Muscle layer of duodenum (tissue), 2 donors: Measurements from ENCODE around the gene MYMX.
"Not testable (repeated sequence)": the region's sequence is repeated elsewhere in the genome, so short reads cannot be mapped to it uniquely, and the experiment has no call there.

Source experiments
- H3K27ac ChIP-seq: one replicate; pipeline ENCODE4 v1.7.0; 2013; ENCODE audit warnings: mild to moderate bottlenecking, low read length
- H3K27me3 ChIP-seq: one replicate; pipeline ENCODE4 v1.7.0; 2013; ENCODE audit warnings: low read depth, mild to moderate bottlenecking, control low read depth, low read length
- H3K36me3 ChIP-seq, 2 donors: one replicate each; pipeline ENCODE4 v1.7.0; 2013; ENCODE audit warnings: low read length in 2 of 2, control low read depth in 1 of 2, mild to moderate bottlenecking in 1 of 2; ENCODE audit not compliant: insufficient read depth in 2 of 2, control insufficient read depth in 1 of 2
- H3K4me1 ChIP-seq, 2 donors: one replicate each; pipeline ENCODE4 v1.7.0; 2013; ENCODE audit warnings: low read length in 2 of 2, mild to moderate bottlenecking in 2 of 2, control low read depth in 1 of 2, moderate library complexity in 1 of 2; ENCODE audit not compliant: insufficient read depth in 2 of 2, control insufficient read depth in 1 of 2
- H3K4me3 ChIP-seq, 2 donors: one replicate each; pipeline ENCODE4 v1.7.0; 2013; ENCODE audit warnings: low read length in 2 of 2, low read depth in 1 of 2, mild to moderate bottlenecking in 1 of 2
- H3K9me3 ChIP-seq, 2 donors: one replicate each; pipeline ENCODE4 v1.7.0; 2013; ENCODE audit warnings: low read length in 2 of 2, control low read depth in 1 of 2, mild to moderate bottlenecking in 1 of 2; ENCODE audit not compliant: control insufficient read depth in 1 of 2
- donor health status: healthy.

Gene MYMX

GRCh38 chr6:44189257-44189656 is 27.5 kb upstream of the MYMX start:
- Histone ChIP-seq H3K9me3 (no peaks in the 10 kb centered on the region), H3K4me3 (no peak overlapping the region), H3K27me3 (no peaks in the 10 kb centered on the region), H3K27ac (no peak overlapping the region), H3K36me3 (no peaks in the 10 kb centered on the region), H3K4me1 (no peaks in the 10 kb centered on the region)

- no peaks in the 10 kb centered on the region for H3K36me3 ChIP-seq
- no peak overlapping the region for H3K4me3 ChIP-seq
- no peaks in the 10 kb centered on the region for H3K4me1 ChIP-seq
- no peaks in the 10 kb centered on the region for H3K27me3 ChIP-seq
- H3K27ac ChIP-seq, result no peak overlapping the region
- H3K9me3 ChIP-seq, result no peaks in the 10 kb centered on the region
Measured at GRCh38 chr6:44190715-44191114, 26.0 kb upstream of the MYMX start.

- Histone ChIP-seq H3K36me3 (no peaks in the 10 kb centered on the region), H3K9me3 (no peaks in the 10 kb centered on the region), H3K4me3 (peak overlapping the region in 1 of 2 donors; percentile 26), H3K27me3 (no peaks in the 10 kb centered on the region), H3K4me1 (no peaks in the 10 kb centered on the region), H3K27ac (no peak overlapping the region)
Measured at GRCh38 chr6:44192428-44193041, 24.2 kb upstream of the MYMX start.

GRCh38 chr6:44193307-44193910 is 23.3 kb upstream of the MYMX start:
- H3K27me3 ChIP-seq, result no peaks in the 10 kb centered on the region
- H3K9me3 ChIP-seq, result no peaks in the 10 kb centered on the region
- no peak overlapping the region for H3K4me3 ChIP-seq
- no peak overlapping the region for H3K27ac ChIP-seq
- H3K36me3 ChIP-seq, result no peaks in the 10 kb centered on the region
- no peaks in the 10 kb centered on the region for H3K4me1 ChIP-seq

GRCh38 chr6:44194326-44194725 is 22.4 kb upstream of the MYMX start:
- Histone ChIP-seq H3K36me3 (no peaks in the 10 kb centered on the region), H3K27ac (no peak overlapping the region), H3K9me3 (no peaks in the 10 kb centered on the region), H3K27me3 (no peaks in the 10 kb centered on the region), H3K4me1 (no peaks in the 10 kb centered on the region), H3K4me3 (no peak overlapping the region)

GRCh38 chr6:44196351-44196750 is 20.4 kb upstream of the MYMX start:
- H3K27ac ChIP-seq, H3K27me3 ChIP-seq, H3K36me3 ChIP-seq, H3K4me1 ChIP-seq, H3K9me3 ChIP-seq, H3K4me3 ChIP-seq: not testable (repeated sequence)

- H3K4me3 ChIP-seq, result no peak overlapping the region
- no peaks in the 10 kb centered on the region for H3K27me3 ChIP-seq
- H3K36me3 ChIP-seq, result no peaks in the 10 kb centered on the region
- H3K27ac ChIP-seq, result no peak overlapping the region
- no peaks in the 10 kb centered on the region for H3K9me3 ChIP-seq
- no peaks in the 10 kb centered on the region for H3K4me1 ChIP-seq
Measured at GRCh38 chr6:44198684-44199083, 18.0 kb upstream of the MYMX start.

- H3K4me1 ChIP-seq, result no peaks in the 10 kb centered on the region
- H3K36me3 ChIP-seq, result no peaks in the 10 kb centered on the region
- H3K27ac ChIP-seq, result no peak overlapping the region
- no peaks in the 10 kb centered on the region for H3K27me3 ChIP-seq
- H3K4me3 ChIP-seq, result no peak overlapping the region
- H3K9me3 ChIP-seq, result no peaks in the 10 kb centered on the region
Measured at GRCh38 chr6:44199883-44200282, 16.8 kb upstream of the MYMX start.

GRCh38 chr6:44201200-44201599 is 15.5 kb upstream of the MYMX start:
- Histone ChIP-seq H3K4me3 (no peak overlapping the region), H3K36me3 (no peaks in the 10 kb centered on the region), H3K27ac (no peak overlapping the region), H3K27me3 (no peaks in the 10 kb centered on the region), H3K4me1 (no peaks in the 10 kb centered on the region), H3K9me3 (no peaks in the 10 kb centered on the region)

GRCh38 chr6:44201638-44202303 is 15.0 kb upstream of the MYMX start:
- no peaks in the 10 kb centered on the region for H3K27me3 ChIP-seq
- H3K4me1 ChIP-seq, result no peaks in the 10 kb centered on the region
- H3K9me3 ChIP-seq, result no peaks in the 10 kb centered on the region
- H3K36me3 ChIP-seq, result no peaks in the 10 kb centered on the region
- no peak overlapping the region for H3K27ac ChIP-seq
- H3K4me3 ChIP-seq, result no peak overlapping the region

- H3K4me3 ChIP-seq, result no peak overlapping the region
- H3K4me1 ChIP-seq, result no peaks in the 10 kb centered on the region
- no peak overlapping the region for H3K27ac ChIP-seq
- H3K27me3 ChIP-seq, result no peaks in the 10 kb centered on the region
- H3K36me3 ChIP-seq, result no peaks in the 10 kb centered on the region
- no peaks in the 10 kb centered on the region for H3K9me3 ChIP-seq
Measured at GRCh38 chr6:44202332-44202971, 14.3 kb upstream of the MYMX start.
